Brain microvascular endothelial cell (primary cell): Measurements from ENCODE around the gene SDHB.

Source experiments
- DNase-seq: peaks from one replicate; pipeline ENCODE4 v3.0.0-alpha.2; 2020
- H3K27ac ChIP-seq: fragments of 250-450 bp; sonication (Bioruptor Pico); 2 replicates; pipeline ENCODE4 v1.5.1; 2020; ENCODE audit warnings: mild to moderate bottlenecking, moderate library complexity
- H3K27me3 ChIP-seq: fragments of 250-450 bp; sonication (Bioruptor Pico); replicated peaks from 2 replicates; pipeline ENCODE4 v1.5.1; 2020; ENCODE audit warnings: mild to moderate bottlenecking
- H3K36me3 ChIP-seq: fragments of 250-450 bp; sonication (Bioruptor Pico); replicated peaks from 2 replicates; pipeline ENCODE4 v1.5.1; 2020; ENCODE audit warnings: mild to moderate bottlenecking
- H3K4me3 ChIP-seq: 2 replicates; pipeline ENCODE4 v1.5.1; 2011; ENCODE audit warnings: low read depth, mild to moderate bottlenecking, control low read depth, low read length, moderate library complexity
- in situ Hi-C: cut with HindIII; loops from 2 replicates; pipeline ENCODE4 v1.10.0; 2017; ENCODE audit warnings: low sequenced_read_pairs, low pct_ligation_motif_present
- TF ChIP-seq, protein P1 (sequence below): IDR thresholded peaks from 2 replicates; pipeline ENCODE4 v1.5.1; 2011; ENCODE audit warnings: low read depth, mild to moderate bottlenecking, moderate library complexity, low read length, control low read depth, inconsistent platforms; ENCODE audit errors: missing control alignments

SDHB gene

DNA sequence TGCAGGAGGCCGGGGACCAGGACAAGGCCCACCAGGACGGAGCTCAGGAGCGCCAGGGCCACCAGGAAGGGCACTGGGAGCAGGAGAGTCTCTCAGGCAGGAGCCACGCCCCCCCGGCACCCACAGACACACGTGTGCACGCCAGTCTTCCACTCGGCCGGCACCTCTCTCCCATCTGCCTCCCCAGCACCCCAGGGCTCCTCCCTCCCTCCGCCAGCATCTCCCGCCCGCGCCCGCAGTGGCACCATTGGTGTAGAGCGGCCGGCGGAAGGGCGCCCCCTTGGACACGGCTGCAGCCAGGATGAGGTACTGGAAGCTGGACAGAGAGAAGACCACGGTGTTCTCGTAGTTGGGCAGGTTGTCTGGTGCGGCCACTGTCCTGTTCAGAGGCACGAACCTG is 67.3 kb downstream of the SDHB start:
- in situ Hi-C loops, result no loop called here
- H3K27me3 ChIP-seq, result no peaks in the 10 kb centered on the region
- TF ChIP-seq, protein P1, sequence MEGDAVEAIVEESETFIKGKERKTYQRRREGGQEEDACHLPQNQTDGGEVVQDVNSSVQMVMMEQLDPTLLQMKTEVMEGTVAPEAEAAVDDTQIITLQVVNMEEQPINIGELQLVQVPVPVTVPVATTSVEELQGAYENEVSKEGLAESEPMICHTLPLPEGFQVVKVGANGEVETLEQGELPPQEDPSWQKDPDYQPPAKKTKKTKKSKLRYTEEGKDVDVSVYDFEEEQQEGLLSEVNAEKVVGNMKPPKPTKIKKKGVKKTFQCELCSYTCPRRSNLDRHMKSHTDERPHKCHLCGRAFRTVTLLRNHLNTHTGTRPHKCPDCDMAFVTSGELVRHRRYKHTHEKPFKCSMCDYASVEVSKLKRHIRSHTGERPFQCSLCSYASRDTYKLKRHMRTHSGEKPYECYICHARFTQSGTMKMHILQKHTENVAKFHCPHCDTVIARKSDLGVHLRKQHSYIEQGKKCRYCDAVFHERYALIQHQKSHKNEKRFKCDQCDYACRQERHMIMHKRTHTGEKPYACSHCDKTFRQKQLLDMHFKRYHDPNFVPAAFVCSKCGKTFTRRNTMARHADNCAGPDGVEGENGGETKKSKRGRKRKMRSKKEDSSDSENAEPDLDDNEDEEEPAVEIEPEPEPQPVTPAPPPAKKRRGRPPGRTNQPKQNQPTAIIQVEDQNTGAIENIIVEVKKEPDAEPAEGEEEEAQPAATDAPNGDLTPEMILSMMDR, result no peak
- H3K36me3 ChIP-seq, result peaks cover 18% of the 10 kb centered on the region
- H3K4me3 ChIP-seq, result no peak overlapping the region
- no peak overlapping the region for H3K27ac ChIP-seq
- no peak for DNase-seq

DNA sequence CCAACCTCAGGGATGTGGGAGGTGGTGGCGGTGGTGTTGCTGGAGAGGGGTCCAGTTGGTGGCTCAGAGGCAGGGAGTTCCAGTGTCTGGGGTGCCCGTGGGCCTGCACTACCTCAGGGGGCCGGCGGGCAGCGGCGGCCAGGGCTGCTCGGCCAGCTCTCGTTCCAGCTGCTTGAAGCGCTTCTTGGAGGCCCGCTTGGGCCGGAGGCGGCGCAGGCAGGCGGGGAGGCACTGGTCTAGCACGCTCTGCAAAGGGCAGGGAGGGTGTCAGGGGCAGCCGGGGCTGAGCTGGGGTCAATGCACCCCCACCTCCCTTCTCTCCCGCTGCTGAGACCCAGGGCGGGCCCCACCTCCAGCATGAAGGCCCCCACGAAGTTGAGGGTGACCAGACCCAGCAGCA is 67.7 kb downstream of the SDHB start:
- H3K36me3 ChIP-seq, result peaks cover 14% of the 10 kb centered on the region
- no peaks in the 10 kb centered on the region for H3K27me3 ChIP-seq
- no peak overlapping the region for H3K27ac ChIP-seq
- TF ChIP-seq, protein P1, result no peak
- DNase-seq, result no peak
- in situ Hi-C loops, result no loop called here
- no peak overlapping the region for H3K4me3 ChIP-seq

DNA sequence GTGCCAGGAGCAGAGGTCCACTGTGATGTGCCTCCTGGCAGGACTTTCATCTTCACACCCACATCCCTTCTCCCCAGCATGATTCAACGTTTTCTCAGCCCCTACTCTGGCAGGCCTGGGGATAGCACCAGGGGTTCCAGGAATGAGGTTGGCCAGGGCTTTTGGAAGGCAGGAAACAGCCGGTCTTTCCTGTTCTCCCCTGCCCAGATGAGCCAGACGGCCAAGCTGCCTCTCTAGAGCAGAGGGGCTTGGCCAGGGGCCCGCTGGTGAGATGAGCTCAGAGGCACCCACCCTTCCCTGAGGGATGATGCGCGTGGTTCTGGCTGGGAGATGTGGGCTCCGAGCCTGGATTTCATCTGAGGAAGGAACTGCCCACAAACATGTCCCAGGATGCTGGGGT is 69.1 kb downstream of the SDHB start:
- TF ChIP-seq, protein P1, result no peak
- in situ Hi-C loops, result no loop called here

DNA sequence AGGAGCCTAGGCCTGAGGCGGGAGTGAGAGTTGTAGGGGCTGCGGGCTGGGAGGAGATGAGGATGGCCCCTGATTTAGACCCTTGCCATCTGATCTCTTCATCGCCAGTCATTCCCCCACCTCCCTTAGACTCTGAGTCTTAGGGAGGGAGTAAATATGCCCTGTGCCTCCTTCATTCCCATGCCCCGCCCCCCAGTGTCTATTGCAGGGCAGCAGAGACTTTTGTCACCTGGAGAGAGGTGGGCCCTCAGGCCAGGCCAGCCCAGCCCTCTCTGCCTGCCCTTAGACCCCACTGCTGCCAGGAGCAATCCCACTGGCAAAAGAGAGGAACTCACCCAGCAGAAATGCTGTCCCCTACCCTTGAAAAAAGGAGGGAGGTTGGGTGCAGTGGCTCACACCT is 70.2 kb downstream of the SDHB start:
- in situ Hi-C loops, result no loop called here
- DNase-seq, result no peak
- Histone ChIP-seq H3K27me3 (no peaks in the 10 kb centered on the region), H3K36me3 (peaks cover 10% of the 10 kb centered on the region), H3K4me3 (no peak overlapping the region), H3K27ac (no peak overlapping the region)
- TF ChIP-seq, protein P1, result no peak

More for the DNA sequence above, 69.1 kb downstream of the SDHB start:
- peak overlapping the region; percentile 14 for H3K27ac ChIP-seq
- DNase-seq, result peak; percentile 59
- H3K4me3 ChIP-seq, result no peak overlapping the region
- H3K36me3 ChIP-seq, result peaks cover 14% of the 10 kb centered on the region
- H3K27me3 ChIP-seq, result no peaks in the 10 kb centered on the region

- in situ Hi-C loops, result no loop called here
- Histone ChIP-seq H3K27ac (no peak overlapping the region), H3K36me3 (peaks cover 6% of the 10 kb centered on the region), H3K4me3 (no peak overlapping the region), H3K27me3 (no peaks in the 10 kb centered on the region)
- TF ChIP-seq, protein P1, result no peak
- DNase-seq, result no peak
Measured at GRCh38 chr1:16982902-16983301, 70.9 kb downstream of the SDHB start.

DNA sequence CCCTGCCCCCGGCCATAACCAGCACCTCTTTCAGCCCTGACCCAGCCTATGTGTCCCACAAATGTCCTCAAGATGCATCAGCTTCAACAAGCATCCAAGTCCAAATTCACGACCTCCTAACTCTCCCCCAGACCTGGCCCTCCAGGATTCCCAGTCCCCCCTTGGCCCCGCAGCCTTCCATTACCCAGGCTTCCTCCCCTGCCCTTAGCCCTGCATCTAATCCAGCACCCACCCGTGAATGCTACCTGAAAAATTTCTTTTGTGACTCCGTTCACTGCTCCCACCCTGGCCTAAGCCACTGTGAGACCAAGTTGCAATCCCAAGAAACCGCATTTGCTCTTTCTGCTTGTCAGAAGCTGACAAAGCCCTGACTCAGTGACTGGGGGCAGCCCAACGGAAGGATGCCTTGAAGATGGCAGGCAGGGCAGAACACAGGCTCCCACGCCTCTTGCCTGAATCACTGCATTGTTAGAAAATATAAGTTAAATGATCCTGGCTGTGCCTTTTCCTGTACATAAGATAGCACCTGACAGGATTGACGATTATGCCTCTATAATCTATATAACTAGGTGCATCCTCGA is 72.5 kb downstream of the SDHB start:
- peak; percentile 91 for DNase-seq
- peak overlapping the region; percentile 80 for H3K4me3 ChIP-seq
- peak overlapping the region; percentile 81 for H3K27ac ChIP-seq
- peaks cover 7% of the 10 kb centered on the region for H3K36me3 ChIP-seq
- no peaks in the 10 kb centered on the region for H3K27me3 ChIP-seq
- TF ChIP-seq, protein P1, result no peak
- in situ Hi-C loops, result no loop called here
